ENCODE results near the gene RNF128. TPM values are rescaled to one million over a fixed set of nuclear protein-coding genes. Genes with fewer than 3 reads are reported as not detected.
"Not testable (repeated sequence)": the region's sequence is repeated elsewhere in the genome, so short reads cannot be mapped to it uniquely, and the experiment has no call there.

The RNF128 gene
- total RNA-seq, 1 experiment from 2014 or later: 22.2 TPM

DNA sequence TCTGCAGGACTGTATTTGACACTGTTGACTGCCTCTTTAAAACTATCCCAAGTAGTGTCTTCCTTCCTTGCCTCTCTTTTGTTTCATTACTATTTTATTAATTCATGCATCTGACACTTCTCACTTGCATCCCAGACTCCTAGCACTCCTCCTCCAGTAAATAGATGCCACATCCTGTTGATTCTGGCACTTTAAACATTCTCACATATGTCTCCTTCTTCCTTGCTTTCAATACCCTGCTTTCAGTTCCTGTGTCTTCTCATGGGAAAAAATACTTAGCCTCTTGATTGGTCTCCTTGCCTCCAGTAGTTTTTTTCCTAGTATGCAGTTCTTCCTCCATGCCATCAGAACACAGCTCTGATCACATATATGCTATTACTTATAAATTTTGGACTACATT is 5.1 kb downstream of the RNF128 start:
- in situ Hi-C loops (cut with HindIII; ENCODE audit: low pct_unique_long_range_greater_than_20kb, low sequenced_read_pairs): no loop called here

GRCh38 chrX:106734827-106735226 is 8.3 kb downstream of the RNF128 start:
- in situ Hi-C loops (cut with HindIII; ENCODE audit: low pct_unique_long_range_greater_than_20kb, low sequenced_read_pairs): no loop called here
- DNase-seq (ENCODE audit: low read depth, low spot score): peak; percentile 53

More for the DNA sequence above, 5.1 kb downstream of the RNF128 start:
- peak; percentile 52 for DNase-seq (ENCODE audit: low read depth, low spot score)

DNA sequence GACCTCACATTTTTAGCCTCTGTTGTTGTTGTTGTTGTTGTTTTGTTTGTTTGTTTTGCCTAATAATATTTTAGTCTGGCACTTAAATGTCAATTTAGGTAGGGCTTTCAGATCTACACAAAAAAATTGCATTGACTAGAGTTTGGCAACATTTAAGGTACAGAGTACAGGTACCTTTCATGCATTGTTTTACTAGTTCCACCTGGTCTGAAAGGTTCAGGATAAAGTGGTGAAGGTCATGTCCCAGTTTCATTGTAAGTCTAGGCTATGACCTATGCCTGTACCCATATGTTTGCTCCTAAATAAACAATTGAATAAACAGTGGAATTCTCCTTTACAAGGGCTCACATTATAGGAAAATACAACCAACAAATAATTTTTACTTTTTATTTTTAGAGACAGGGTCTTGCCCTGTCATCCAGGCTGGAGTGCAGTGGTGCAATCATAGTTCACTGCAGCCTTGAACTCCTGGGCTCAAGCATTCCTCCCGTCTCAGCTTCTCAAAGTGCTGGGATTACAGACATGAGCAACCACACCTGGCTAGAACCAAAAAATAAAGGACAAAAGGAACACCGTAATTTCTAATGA is 13.8 kb downstream of the RNF128 start:
- DNase-seq (ENCODE audit: low read depth, low spot score): no peak
- in situ Hi-C loops (cut with HindIII; ENCODE audit: low pct_unique_long_range_greater_than_20kb, low sequenced_read_pairs): no loop called here

DNA sequence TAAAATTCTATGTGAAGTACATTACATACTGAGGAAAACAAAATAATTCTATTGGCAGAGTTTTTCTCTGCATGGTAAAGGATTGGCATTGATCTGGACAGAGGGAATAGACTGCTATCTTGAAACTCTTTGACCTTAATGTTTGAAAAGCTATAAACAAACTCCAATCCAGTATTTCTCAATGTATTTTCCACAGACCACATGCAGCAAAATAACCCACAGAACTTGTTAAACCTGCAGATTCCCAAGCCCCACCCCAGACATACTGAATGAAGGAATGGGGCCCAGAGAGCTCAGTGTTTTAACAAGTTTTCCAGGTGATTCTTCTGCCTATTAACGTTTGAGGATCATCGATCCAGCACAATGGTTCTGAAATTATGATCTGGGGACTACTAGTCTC is 15.7 kb downstream of the RNF128 start:
- DNase-seq (ENCODE audit: low read depth, low spot score): no peak
- in situ Hi-C loops (cut with HindIII; ENCODE audit: low pct_unique_long_range_greater_than_20kb, low sequenced_read_pairs): no loop called here

GRCh38 chrX:106742805-106743204 is 16.3 kb downstream of the RNF128 start:
- in situ Hi-C loops (cut with HindIII; ENCODE audit: low pct_unique_long_range_greater_than_20kb, low sequenced_read_pairs): no loop called here
- DNase-seq (ENCODE audit: low read depth, low spot score): no peak

GRCh38 chrX:106748377-106748776 is 21.9 kb downstream of the RNF128 start:
- in situ Hi-C loops (cut with HindIII; ENCODE audit: low pct_unique_long_range_greater_than_20kb, low sequenced_read_pairs): no loop called here
- no peak for DNase-seq (ENCODE audit: low read depth, low spot score)

DNA sequence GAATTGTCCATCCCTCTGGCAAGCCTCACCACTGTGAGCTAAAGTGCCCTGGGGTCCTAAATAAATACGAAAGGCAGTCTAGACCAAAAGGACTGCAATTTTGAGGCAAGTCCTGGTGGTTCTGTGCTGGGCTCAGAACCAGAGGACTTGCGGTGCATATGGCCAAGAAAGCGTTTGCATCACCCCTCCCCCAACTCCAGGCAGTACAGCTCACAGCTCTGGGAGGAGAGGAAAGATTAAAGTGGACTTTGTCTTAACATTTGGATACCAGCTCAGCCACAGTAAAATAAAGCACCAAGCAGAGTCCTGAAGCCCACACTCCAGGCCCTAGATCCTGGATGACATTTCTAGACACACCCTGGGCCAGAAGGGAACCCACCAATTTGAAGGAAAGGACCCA is 24.9 kb downstream of the RNF128 start:
- no peak for DNase-seq (ENCODE audit: low read depth, low spot score)
- in situ Hi-C loops (cut with HindIII; ENCODE audit: low pct_unique_long_range_greater_than_20kb, low sequenced_read_pairs): no loop called here

- DNase-seq (ENCODE audit: low read depth, low spot score): peak; percentile 45
- in situ Hi-C loops (cut with HindIII; ENCODE audit: low pct_unique_long_range_greater_than_20kb, low sequenced_read_pairs): no loop called here
These were observed 25.7 kb downstream of the RNF128 start for GRCh38 chrX:106752101-106752678.

- in situ Hi-C loops (cut with HindIII; ENCODE audit: low pct_unique_long_range_greater_than_20kb, low sequenced_read_pairs); DNase-seq (ENCODE audit: low read depth, low spot score): not testable (repeated sequence)
These were observed 42.8 kb downstream of the RNF128 start for GRCh38 chrX:106769288-106769687.

GRCh38 chrX:106774981-106775380 is 48.5 kb downstream of the RNF128 start:
- in situ Hi-C loops (cut with HindIII; ENCODE audit: low pct_unique_long_range_greater_than_20kb, low sequenced_read_pairs): no loop called here
- no peak for DNase-seq (ENCODE audit: low read depth, low spot score)

GRCh38 chrX:106780264-106780663 is 53.8 kb downstream of the RNF128 start:
- in situ Hi-C loops (cut with HindIII; ENCODE audit: low pct_unique_long_range_greater_than_20kb, low sequenced_read_pairs): no loop called here
- DNase-seq (ENCODE audit: low read depth, low spot score): peak; percentile 2

DNA sequence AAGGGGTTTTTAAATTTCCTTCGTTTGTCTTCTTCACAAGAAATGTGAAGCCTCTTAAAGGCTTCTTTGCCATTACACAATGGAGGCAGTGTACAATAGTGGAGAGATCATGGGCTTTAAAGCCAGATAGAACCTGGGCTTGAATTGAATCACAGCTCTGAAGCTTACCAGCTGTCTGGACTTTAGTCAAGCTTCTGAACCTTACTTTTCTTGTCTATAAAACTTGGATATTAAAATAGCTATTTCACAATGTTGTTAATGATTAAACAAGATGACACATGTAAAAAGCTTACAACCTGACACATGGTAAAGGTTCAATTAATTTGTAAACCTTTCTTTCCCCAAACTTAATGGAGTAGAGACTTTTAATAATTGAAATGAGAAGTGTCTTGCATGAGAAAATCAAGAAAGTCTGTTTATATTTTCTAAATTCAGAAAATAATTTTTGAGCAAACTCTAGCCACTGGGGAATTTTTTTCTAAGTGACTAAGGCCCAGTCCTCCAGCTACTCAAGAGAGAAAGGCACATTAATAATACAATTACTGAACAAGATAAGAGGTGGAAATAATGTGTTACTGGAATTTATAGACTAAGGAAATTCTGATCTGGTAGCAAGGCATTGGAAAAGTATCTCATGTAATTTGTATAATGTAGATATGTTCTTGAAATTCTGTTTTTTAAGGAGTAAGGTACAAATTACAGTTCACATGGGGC is 54.3 kb downstream of the RNF128 start:
- no peak for DNase-seq (ENCODE audit: low read depth, low spot score)
- in situ Hi-C loops (cut with HindIII; ENCODE audit: low pct_unique_long_range_greater_than_20kb, low sequenced_read_pairs): no loop called here

- DNase-seq (ENCODE audit: low read depth, low spot score): no peak
- in situ Hi-C loops (cut with HindIII; ENCODE audit: low pct_unique_long_range_greater_than_20kb, low sequenced_read_pairs): no loop called here
These were observed 57.2 kb downstream of the RNF128 start for GRCh38 chrX:106783716-106784115.

DNA sequence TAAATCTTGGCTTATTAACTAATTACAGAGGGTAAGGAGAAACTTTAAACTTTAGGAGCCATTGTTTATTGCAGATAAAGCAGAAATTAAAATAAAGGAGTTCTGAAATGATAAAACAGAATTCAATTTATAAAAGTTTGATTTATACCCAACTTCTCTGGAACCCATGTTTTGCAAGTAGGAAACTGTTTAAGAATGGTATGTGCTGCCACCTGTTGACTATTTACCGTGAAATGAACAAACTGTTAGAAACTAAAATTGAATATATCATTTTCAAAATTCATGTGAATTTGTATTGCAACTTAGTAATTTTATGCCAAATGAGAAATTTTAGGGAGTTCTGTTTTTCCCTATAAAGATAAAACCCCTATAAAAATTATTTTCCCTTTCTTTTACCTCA is 65.0 kb downstream of the RNF128 start:
- DNase-seq (ENCODE audit: low read depth, low spot score): peak; percentile 25
- in situ Hi-C loops (cut with HindIII; ENCODE audit: low pct_unique_long_range_greater_than_20kb, low sequenced_read_pairs): no loop called here

GRCh38 chrX:106802063-106802387 is 75.5 kb downstream of the RNF128 start:
- in situ Hi-C loops (cut with HindIII; ENCODE audit: low pct_unique_long_range_greater_than_20kb, low sequenced_read_pairs): no loop called here
- DNase-seq (ENCODE audit: low read depth, low spot score): no peak

DNA sequence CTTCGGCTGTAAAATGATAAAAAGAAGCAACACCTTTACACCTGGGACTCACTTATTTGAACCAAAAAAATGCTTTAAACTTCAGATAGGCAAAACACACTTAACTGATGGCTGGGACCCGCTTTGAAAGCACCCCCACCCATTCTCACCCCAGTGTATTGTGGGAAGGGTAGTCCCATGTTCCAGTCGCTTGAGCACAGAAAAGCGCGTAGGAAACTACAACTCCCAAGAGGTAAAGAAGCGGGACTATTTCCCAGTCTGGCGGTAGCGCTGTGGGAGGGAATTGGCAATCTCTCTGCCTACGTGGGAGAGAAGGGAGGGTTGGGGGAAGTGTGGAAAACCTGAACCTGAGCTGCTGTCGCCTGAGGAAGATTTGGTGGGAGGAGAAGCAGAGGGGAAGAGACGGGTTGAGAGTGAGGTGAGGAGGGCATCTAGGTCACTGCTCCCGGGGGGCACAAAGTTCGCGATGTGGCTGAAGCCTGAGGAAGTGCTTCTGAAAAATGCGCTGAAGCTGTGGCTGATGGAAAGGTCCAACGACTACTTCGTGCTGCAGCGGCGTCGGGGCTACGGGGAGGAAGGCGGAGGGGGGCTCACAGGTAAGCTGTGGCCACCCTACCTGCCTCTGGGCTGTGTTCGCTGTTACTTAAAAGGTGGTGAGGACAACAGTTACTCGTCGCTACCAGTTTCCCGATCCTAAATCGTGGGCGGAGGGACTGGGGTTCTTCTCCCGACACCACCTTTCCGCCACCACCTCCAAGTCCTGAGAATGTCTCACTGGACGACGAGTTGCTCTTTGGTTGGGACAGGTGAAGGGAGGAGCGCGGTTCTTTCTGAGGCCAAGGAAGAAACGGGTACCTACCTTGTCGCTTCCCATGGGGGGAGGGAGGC is 76.1 kb downstream of the RNF128 start, which contains the start of gene TBC1D8B:
Gene TBC1D8B (plus strand): TSS at position 286 of the 888 bp plus-strand sequence. CDS start 181 bp downstream, at position 467.
- in situ Hi-C loops (cut with HindIII; ENCODE audit: low pct_unique_long_range_greater_than_20kb, low sequenced_read_pairs): no loop called here
- peak; percentile 93 for DNase-seq (ENCODE audit: low read depth, low spot score)

GRCh38 chrX:106811131-106811910 is 84.8 kb downstream of the RNF128 start:
- in situ Hi-C loops (cut with HindIII; ENCODE audit: low pct_unique_long_range_greater_than_20kb, low sequenced_read_pairs): no loop called here
- DNase-seq (ENCODE audit: low read depth, low spot score): no peak
